Suprapubic skin (tissue), 3 donors: ENCODE measurements around the gene KRT35.

Experiments used
- CTCF ChIP-seq, 2 donors: fragments of 200-600 bp in 1 of 2; fragments of 450-650 bp in 1 of 2; sonication (generic) in 1 of 2; IDR thresholded peaks; one replicate each; pipeline ENCODE4 v1.5.1; 2016 to 2019; ENCODE audit warnings: antibody characterized with exemption in 2 of 2, mild to moderate bottlenecking in 1 of 2, moderate library complexity in 1 of 2
- POLR2A ChIP-seq, 2 donors: fragments of 450-650 bp; IDR thresholded peaks; one replicate each; pipeline ENCODE4 v1.6.1; 2017; ENCODE audit warnings: antibody characterized with exemption in 2 of 2, mild to moderate bottlenecking in 2 of 2, moderate library complexity in 2 of 2

- TF ChIP-seq CTCF (IDR thresholded peaks at IDR 0.05) = no peak
- no peak for TF ChIP-seq POLR2A (IDR thresholded peaks at IDR 0.05)
Observed at GRCh38 chr17:41530062-41531048, 49.4 kb upstream of the KRT35 start.
